HG02759 (cell line): ENCODE measurements around the gene TBL3.

Experiments
- ATAC-seq: cut with Tn5 transposase; IDR thresholded peaks from one replicate; pipeline ENCODE4 v1.9.1; 2021; ENCODE audit warnings: mild to moderate bottlenecking, moderate library complexity; ENCODE audit not compliant: unreplicated experiment

Gene TBL3

DNA sequence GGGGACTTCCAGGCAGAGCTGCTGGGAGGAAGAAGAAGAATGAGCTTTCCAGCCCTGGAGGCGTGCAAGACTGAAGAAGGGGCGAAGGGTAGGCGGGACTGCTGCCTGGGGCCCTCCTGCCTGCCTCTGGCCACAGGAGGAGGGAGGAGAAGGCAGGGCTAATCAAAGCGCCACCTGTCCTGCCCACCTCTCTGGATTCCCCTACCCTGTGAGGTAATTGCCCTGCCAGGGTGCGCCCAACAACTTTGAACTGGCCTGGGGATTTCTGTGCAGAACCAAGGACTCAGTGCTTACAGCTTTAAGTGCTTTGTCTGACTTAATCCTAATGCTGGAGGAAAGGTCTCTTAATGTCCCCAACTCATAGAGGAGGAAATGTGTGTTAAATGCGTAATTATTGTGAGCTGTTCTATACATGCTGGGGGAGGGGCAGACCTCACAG is 9.6 kb downstream of the TBL3 start, which contains the start of gene NOXO1:
NOXO1 (minus strand) TSS at position 72 of the 439 bp plus-strand sequence. CDS start 290 bp downstream, outside the sequence.
- ATAC-seq: no peak

DNA sequence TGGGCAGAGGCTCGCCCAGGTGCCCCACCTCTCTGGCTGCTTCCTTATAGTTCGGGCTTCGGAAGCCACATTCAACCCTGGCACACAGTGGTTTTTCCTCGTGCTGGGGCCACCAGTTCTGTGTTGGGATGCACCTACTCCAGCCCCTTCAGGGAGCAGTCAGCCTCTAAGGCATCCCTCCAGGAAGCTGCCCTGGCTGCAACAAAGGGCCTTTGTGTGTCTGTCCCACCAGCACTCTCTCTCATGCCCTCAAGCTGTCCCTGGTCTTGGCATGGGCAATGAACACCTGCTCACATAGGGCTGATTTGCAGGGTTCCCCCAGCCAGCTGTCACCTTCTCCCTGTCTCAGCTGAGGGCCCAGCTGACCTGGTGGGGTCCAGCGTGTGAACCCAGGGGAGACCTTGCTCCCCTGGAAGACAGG is 10.2 kb downstream of the TBL3 start:
- ATAC-seq: no peak

DNA sequence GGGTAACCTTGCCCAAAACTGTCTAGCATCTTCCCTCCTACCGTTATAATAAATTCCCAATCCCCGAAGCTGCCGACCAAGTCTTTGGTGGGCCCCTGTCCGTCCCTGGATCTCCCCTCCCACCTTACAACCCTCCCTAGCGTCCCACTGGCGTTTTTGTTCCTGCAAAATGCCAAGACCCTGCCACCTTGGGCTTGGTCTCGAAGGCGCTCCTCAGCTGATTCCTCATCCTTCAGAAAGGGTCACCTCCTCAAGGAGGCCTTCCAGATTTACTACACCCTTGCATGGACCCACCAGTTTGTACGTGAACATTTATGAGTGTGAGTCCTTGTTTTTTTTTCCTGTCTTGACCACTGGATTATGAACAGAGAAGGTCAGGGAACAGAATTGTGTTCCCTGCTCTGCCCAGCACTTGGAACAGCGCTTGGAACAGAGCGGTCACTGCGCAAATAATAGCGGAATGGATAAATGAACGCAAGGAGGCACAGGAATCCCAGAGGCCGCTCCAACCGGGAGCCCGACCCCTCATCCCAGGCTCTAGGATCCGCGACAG is 11.2 kb downstream of the TBL3 start:
- no peak for ATAC-seq

DNA sequence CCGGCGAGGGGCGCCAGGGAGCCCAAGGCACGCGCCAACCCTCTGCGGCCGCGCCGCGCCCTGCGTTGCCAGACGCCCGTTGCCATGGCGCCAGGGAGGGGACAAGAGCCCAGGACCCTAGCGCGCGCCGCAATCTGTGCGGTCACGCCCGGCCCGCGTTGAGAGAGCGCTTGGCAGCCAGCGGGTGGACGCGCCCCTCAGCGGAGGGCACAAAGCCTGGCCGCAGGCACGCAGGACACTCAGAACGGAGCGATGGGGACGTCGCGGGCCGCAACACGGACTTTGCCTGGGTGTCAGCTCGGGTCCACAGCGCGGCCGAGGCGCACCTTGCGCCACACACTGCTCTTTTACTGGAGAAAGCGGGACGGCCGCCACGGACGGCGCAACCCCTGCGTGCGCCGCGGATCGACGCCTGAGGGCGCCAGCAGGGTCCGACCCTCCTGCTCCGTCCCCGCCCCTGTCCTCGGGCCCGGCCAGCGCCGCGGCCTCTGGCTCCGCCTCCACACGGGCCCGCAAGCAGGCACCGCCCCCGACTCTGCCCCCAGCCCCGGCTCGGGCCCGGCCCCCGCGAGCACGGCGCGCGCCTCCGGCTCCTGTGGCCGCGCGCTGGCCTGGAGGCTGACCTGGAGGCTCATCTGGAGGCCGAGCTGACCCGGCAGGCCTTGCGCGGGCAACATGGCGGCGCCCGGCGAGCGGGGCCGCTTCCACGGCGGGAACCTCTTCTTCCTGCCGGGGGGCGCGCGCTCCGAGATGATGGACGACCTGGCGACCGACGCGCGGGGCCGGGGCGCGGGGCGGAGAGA is 11.9 kb downstream of the TBL3 start, which contains the start of gene GFER:
GFER (plus strand) TSS at position 650 of the 803 bp plus-strand sequence; CDS start at position 676, 26 bp downstream.
- ATAC-seq: peak; percentile 80

DNA sequence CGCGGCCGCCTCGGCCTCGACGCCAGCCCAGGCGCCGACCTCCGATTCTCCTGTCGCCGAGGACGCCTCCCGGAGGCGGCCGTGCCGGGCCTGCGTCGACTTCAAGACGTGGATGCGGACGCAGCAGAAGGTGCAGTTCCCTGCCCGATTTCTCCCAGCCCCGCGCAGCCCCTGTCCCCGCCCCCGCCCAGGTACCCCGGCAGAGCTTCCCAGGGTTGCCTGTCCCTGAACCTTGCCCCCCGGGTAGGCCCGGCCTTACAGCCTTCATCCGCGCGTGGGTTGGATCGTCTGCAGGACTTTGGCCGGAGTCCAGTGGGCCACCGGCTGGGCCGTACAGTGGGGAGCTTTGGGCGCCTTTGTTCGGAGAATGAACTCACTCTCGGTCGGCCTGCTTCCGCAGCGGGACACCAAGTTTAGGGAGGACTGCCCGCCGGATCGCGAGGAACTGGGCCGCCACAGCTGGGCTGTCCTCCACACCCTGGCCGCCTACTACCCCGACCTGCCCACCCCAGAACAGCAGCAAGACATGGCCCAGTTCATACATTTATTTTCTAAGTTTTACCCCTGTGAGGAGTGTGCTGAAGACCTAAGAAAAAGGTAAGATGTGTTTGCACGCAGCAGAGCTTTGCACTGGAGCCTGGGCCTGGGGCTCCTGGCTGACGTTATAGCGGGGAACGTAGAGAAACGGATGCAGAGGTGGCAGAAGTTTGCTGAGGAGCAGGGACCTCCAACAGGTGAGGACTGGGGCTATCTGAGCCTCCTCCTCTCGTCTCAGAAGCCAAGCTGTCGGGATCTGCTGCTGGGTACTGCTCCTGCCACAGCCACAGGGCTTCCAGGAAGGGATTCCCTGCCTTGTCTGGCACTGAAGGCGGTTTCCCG is 12.7 kb downstream of the TBL3 start:
- ATAC-seq: peak; percentile 14

DNA sequence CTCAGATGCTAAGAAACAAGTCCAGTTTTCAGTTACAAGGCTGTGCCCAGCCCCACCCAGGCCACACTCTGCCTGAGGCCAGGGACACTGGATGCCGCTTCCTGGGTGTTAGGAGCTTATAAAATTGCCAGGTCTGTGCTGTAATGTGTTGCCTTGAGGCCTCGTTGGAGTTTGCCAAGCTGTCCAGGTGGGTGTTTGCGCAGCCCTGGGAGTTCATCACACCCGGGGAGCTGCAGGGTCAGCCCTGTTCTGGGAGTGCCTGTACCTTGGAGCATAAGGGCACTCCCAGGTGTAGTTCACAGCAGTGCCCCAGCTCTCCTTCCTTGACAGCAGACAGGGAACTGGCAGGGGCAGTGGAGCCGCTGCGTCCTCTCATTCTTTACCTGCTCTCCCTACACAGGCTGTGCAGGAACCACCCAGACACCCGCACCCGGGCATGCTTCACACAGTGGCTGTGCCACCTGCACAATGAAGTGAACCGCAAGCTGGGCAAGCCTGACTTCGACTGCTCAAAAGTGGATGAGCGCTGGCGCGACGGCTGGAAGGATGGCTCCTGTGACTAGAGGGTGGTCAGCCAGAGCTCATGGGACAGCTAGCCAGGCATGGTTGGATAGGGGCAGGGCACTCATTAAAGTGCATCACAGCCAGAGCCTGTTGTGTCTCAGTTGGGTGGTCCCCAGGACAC is 13.8 kb downstream of the TBL3 start:
- no peak for ATAC-seq

DNA sequence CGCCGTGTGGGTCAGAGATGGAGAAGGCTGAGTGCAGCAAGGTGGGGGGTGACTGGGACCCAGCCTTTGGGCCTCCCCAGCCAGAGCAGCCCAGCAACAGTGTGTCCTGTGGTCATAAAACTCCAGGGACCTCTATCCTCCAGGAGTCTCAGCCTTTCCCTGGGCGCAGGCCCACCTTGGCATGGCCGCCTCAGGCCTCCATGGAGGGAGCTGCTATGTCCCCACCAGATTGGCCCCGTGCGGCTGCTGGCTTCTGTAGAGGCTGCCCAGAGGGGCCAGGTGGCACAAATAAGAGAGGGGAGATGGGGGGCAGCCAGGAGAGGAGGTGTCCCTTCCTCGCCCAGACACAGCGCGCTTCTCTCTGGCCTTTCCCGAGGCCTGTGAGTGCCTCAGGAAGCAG is 15.3 kb downstream of the TBL3 start:
- no peak for ATAC-seq

DNA sequence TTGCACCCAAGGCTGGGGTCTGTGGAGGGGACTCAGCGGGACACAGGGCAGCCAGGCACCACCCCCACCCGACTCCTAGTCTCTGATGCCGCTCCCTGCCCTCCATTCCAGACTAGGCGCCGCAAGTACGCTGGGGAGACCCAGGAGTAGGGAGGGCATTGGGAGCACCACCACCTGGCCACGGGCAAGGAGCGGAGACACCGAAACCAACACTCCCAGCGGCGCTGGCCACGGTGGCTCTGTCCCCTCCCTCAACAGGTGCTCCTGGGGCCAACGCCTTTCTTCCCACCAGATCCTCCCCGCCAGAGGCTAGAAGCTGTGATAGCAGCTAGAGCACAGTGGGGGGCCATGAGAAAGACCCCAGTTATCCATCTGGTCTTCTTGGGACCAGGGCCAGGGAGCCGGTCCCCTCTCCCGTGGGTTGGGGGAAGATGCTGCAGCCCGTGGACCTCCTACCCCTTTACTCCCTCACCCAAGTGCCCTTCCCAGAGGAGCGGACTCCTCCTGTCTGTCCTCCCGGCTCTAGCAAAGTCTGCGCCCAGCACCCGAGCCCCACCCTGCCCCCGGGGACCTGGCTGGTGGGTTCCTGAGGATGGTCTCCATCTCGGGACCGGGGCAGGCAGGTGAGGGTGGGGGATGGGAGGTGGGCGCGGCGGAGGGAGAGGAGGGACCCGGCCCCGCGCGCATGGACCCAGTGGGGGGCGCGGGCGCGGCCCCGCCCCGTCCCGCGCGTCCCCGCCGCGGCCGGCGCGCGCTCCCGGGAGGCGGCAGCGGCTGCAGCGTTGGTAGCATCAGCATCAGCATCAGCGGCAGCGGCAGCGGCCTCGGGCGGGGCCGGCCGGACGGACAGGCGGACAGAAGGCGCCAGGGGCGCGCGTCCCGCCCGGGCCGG is 17.6 kb downstream of the TBL3 start, which contains the start of gene SYNGR3:
SYNGR3 (plus strand) TSS at position 762 of the 892 bp plus-strand sequence. CDS start 133 bp downstream, outside the sequence.
- ATAC-seq: no peak

DNA sequence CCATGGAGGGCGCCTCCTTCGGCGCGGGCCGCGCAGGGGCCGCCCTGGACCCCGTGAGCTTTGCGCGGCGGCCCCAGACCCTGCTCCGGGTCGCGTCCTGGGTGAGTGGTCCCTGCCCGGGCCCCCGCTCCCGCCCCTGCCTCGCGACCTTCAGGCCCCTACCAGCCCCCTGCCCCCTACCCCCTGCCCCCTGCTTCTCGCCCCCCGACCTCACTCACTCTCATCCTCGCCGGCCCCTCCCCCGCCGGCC is 18.2 kb downstream of the TBL3 start:
- ATAC-seq: no peak

DNA sequence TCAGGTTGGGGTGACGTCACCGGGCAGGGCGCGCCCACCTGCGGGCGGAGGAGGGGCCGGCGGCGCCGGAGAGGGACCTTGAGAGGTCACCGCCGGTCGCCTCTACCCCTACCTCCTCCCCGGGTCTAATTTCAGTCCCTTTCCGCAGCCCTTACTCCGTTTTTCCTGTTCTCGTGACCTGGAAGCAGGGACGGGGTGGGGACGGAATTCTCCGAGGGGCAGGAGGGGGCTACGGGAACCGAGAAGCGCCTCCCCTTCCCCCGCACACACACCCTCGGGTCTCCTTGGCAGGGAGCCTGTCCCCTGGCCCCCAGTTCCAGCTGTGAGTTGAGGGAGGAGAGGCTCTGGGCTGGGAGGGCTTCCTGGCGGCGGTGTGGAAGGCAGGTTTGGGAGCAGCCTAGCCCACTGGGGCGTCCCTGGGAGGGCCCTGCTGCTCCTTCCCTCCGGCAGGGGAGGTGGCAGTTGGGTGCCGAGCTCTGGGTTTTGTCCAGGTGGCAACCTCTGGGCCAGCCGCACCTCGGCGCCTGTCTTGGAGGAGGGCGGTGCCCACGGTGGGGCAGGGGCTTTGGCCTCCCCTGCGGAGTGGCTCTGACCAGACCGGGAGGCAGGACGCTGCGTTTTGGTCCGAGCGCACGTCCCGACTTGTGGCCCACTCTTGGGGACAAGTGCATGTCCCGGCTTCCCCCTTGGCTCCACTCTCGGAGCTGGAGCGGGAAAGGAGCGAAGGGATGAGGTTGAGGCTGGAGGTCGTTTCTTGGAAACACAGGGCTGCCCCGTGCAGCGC is 18.7 kb downstream of the TBL3 start:
- no peak for ATAC-seq

DNA sequence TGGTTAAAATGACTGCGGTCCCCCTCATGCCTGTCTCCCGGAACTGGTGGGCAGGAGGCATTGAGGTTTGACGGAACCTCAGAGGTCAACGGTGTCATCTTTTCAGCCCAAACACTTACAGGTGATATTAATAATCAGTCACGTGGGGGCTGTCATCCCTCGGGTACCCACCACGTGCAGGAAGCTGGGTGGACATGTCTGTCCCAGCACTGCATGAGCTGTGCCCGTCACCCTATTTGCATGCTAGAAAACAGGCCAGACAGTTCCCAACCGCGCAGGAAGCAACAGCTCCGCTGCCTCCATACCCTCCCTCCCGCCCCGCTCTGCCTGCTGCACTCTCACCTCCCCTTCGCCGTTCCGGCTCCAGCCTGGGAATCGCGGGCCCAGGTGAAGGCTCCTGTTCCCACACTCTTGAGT is 19.3 kb downstream of the TBL3 start:
- ATAC-seq: peak; percentile 30

DNA sequence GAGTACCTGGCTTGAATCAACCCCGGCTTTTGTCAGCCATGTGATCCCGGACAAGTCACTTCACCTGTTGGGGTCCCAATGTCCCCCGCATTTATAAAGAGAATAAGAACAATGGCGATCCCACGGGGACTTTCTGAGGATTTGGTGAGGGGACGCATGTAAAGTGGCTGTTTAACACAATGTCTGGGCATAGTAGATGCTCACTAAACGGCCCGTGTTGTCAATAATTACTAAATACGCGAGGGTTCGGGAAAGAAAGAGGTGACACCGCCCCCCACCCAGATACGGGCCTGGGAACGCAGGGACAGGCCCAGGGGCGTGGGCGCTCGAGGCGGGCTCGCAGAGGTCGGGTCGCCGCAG is 19.7 kb downstream of the TBL3 start:
- ATAC-seq: no peak

DNA sequence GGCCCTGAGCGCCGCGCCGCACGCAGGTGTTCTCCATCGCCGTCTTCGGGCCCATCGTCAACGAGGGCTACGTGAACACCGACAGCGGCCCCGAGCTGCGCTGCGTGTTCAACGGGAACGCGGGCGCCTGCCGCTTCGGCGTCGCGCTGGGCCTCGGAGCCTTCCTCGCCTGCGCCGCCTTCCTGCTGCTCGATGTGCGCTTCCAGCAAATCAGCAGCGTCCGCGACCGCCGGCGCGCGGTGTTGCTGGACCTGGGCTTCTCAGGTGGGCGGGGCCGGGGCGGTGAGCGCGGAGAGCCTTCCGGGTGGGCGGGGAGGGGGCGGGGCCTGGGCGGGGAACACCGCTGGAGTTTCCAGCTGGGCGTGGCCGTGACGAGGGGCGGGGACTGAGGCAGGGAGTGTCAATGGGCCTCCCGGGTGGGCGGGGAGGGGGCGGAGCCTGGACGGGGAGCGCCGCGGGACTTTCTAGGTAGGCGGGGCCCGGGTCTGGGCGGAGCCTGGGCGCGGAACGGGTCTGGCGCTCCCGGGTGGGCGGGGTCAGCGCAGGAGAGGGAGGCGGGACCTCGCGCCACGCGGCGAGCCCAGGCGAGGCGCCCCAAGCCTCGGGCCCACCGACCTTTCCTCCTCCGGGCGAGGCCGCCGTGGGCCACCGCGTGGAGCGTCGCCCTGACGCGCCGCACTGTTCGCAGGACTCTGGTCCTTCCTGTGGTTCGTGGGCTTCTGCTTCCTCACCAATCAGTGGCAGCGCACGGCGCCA is 20.3 kb downstream of the TBL3 start:
- peak; percentile 60 for ATAC-seq

DNA sequence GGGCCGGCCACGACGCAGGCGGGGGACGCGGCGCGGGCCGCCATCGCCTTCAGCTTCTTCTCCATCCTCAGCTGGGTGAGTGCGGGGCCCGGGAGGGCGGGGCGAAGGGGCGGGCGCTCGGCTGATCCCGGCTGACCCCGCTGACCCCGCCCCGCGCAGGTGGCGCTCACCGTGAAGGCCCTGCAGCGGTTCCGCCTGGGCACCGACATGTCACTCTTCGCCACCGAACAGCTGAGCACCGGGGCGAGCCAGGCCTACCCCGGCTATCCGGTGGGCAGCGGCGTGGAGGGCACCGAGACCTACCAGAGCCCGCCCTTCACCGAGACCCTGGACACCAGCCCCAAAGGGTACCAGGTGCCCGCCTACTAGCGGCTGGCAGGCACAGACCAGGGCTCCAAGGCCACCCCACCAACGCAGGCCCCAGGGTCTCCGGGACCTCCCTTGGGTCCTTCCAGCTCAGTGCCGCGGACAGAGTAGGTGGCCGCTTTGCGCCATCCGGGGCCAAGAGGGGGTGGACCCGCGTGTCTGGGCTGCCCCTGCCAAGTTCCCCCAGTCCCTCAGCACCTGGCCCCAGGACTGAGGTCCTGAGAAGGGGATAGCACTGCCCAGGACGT is 21.0 kb downstream of the TBL3 start:
- no peak for ATAC-seq

DNA sequence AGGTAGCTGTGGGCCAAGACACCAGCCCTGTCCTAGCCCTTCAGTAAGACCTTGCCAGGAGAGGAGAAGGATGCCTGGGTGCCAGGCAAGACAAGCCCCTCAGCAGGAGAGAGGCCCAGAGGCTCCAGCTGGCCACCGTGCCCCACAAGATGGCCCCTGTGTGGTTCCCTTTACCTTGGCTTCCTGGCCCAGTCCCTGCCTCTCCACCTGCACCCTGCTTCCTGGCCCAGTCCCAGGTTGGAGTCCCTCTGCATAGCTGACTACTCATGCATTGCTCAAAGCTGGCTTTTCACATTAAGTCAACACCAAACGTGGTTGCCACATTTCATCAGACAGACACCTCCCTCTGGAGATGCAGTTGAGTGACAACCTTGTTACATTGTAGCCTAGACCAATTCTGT is 21.9 kb downstream of the TBL3 start:
- ATAC-seq: no peak

DNA sequence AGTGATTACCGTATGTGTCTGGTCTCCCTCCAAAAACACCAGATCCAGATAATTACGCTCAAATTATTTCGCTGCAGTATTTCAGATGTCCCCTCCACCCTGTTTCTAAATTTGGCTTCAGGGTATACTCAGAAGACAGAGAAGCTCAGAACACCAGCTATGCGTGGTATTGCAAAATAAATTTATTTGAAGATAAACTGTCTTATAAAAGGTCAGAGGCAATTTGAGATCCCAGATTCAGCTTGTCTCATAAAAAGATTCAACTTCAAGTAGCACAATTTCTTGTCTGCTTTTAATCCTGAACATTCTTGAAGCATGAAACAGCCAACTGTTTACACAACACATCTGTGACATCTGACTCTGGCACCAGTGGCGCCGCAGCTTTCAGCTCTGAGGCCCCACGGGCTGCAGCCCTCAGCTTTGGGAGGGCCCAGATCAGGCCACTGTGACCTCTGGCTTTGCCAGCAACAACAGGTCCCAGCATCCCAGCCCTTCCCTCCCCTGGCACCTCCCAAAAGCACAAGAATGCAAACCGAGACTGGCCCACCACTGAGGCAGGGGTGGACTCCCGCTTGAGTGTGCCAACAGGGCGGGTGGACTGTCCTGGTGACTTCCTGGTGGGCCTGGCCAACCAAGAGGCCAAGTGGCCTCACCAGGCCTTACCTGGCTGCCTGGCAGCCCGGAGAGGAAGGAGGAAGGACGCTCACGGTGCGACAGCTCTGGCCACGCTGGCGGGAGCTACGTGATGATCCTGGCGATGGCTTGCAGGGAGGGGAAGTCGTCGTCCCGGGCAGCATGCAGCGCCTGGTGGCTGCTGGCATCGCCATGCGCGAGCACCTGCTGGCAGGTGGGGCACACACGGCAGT is 25.9 kb downstream of the TBL3 start:
- ATAC-seq: no peak

DNA sequence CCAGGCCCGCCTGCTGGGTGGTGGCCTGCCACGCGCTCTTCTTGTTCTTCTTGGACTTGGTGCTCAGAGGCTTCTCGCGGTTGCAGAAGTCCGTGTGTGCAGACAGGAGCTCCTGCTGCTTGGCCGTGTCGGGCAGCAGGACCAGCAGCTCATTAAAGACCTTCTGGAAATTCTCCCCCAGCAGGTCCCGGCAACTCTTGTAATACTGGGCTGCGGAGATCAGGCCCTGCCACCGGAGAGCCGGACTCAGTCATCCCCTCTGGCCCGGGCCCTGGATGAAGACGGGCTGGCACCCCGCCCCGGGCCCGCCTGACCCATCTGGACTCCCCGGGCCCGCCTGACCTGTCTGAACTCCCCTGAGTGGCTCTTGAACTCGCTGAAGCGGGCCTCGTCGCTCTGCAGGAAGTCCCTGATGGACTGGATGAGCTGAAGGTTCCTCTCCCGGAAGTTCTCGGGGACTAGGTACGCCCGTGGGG is 26.5 kb downstream of the TBL3 start:
- ATAC-seq: no peak
